ENCODE results near the gene CDH4. TPM values are rescaled to one million over a fixed set of nuclear protein-coding genes. Genes with fewer than 3 reads are reported as not detected.
A peak's percentile ranks its signal among the peaks of the same experiment; 100 is the strongest.

CDH4 gene
- total and polyA plus RNA-seq, 5 donors from 2014 or later, result 0.07 to 0.69 (median 0.49) TPM; not detected in 1

GRCh38 chr20:61775423-61775822 is 523.4 kb downstream of the CDH4 start:
- H3K27me3 Mint-ChIP-seq, result peaks cover 6% of the 10 kb centered on the region
- no peaks in the 10 kb centered on the region for H3K36me3 ChIP-seq (ENCODE audit: control insufficient read depth, insufficient read depth, low read length)
- H3K4me3 ChIP-seq (ENCODE audit: low read depth, low read length), result no peak overlapping the region
- H3K9me3 ChIP-seq (ENCODE audit: control insufficient read depth in 2 of 2, low read length in 2 of 2), result no peaks in the 10 kb centered on the region
- no peaks in the 10 kb centered on the region for H3K4me1 ChIP-seq (ENCODE audit: control insufficient read depth, insufficient read depth, low read length, poor library complexity, severe bottlenecking)
- ATAC-seq (ENCODE audit: low read depth in 2 of 2) (no peak), DNase-seq (no peak)
- no peak overlapping the region for H3K27ac ChIP-seq (ENCODE audit: insufficient read depth, low read length, poor library complexity, severe bottlenecking)
- no peak overlapping the region for H3K27ac Mint-ChIP-seq
- H3K4me1 Mint-ChIP-seq, result no peaks in the 10 kb centered on the region
- no peak overlapping the region for H3K4me3 Mint-ChIP-seq
- H3K27me3 ChIP-seq (ENCODE audit: control insufficient read depth, insufficient read depth, low read length), result no peaks in the 10 kb centered on the region
- H3K36me3 Mint-ChIP-seq, result no peaks in the 10 kb centered on the region
- peaks cover 0 to 5% (median 0%) of the 10 kb centered on the region in 7 donors for H3K9me3 Mint-ChIP-seq

DNA sequence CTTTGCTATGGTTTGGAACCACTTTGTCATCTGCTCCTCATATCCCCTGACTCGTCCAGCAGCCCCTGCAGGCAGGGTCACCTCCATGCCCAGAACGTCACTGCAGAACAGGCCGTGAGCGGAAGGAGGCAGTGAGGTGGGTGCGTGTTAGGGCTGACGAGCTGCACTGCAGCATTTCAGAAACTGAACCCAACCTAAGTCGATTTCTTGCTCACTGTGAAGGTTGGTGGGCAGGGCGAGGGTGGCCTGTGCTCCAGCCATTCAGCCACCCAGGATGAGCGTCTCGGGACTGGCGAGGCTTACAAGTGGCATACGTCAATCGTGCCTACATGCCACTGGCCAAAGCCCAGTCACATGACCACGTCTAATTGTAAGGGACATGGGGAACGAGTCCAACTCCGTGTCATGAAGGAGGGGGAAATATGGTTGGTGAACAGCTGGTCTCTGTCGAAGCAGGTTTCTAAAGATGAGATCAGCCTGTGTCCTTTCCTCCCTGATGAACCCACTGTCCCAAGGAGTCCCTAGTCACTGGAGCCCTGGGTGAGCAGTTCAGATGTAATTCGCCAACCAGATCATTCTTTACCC is 524.5 kb downstream of the CDH4 start:
- Mint-ChIP-seq H3K4me1 (no peaks in the 10 kb centered on the region), H3K36me3 (no peaks in the 10 kb centered on the region), H3K4me3 (no peak overlapping the region), H3K27me3 (peaks cover 6% of the 10 kb centered on the region), H3K9me3 (peaks cover 0 to 12% (median 5%) of the 10 kb centered on the region in 7 donors), H3K27ac (no peak overlapping the region)
- peaks cover 0 to 3% of the 10 kb centered on the region in 2 experiments for H3K9me3 ChIP-seq (ENCODE audit: control insufficient read depth in 2 of 2, low read length in 2 of 2)
- H3K4me1 ChIP-seq (ENCODE audit: control insufficient read depth, insufficient read depth, low read length, poor library complexity, severe bottlenecking), result no peaks in the 10 kb centered on the region
- no peak overlapping the region for H3K4me3 ChIP-seq (ENCODE audit: low read depth, low read length)
- no peaks in the 10 kb centered on the region for H3K27me3 ChIP-seq (ENCODE audit: control insufficient read depth, insufficient read depth, low read length)
- ATAC-seq (ENCODE audit: low read depth in 2 of 2) (no peak), DNase-seq (no peak)
- no peak overlapping the region for H3K27ac ChIP-seq (ENCODE audit: insufficient read depth, low read length, poor library complexity, severe bottlenecking)
- no peaks in the 10 kb centered on the region for H3K36me3 ChIP-seq (ENCODE audit: control insufficient read depth, insufficient read depth, low read length)

DNA sequence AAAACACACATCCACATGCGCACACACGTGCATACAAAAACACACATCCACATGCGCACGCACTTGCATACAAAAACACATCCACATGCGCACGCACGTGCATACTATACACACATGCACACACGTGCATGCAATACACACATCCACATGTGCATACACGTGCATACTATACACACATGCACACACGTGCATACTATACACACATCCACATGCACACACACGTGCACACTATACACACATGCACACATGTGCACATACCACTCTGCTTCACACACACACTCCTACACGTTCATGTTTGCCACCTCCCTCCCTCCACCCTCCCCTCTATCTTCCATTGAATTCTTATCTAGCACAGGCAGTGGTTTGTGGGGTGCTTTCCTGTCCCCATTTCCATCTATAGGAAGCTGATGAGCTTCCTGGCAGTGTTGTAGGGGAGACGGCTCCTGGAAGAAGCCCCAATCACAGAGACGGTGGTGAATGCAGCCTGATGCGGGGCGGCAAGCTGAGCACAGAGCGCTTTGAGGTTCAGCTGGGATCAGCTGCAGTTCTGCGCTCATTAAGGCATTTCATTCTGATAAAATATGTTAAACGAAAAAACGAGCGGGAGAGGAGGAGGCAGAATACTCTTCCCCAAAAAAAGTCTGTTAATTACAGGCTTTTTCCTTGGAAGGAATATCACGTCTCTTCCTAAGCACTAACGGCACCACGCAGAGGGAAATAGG is 525.9 kb downstream of the CDH4 start:
- Histone ChIP-seq H3K36me3 (ENCODE audit: control insufficient read depth, insufficient read depth, low read length) (no peaks in the 10 kb centered on the region), H3K4me3 (ENCODE audit: low read depth, low read length) (no peak overlapping the region), H3K27me3 (ENCODE audit: control insufficient read depth, insufficient read depth, low read length) (no peaks in the 10 kb centered on the region), H3K27ac (ENCODE audit: insufficient read depth, low read length, poor library complexity, severe bottlenecking) (no peak overlapping the region), H3K9me3 (ENCODE audit: control insufficient read depth in 2 of 2, low read length in 2 of 2) (peaks cover 0 to 3% of the 10 kb centered on the region in 2 experiments), H3K4me1 (ENCODE audit: control insufficient read depth, insufficient read depth, low read length, poor library complexity, severe bottlenecking) (no peaks in the 10 kb centered on the region)
- no peak for ATAC-seq (ENCODE audit: low read depth in 2 of 2)
- no peak for DNase-seq
- H3K4me1 Mint-ChIP-seq, result no peaks in the 10 kb centered on the region
- peaks cover 6% of the 10 kb centered on the region for H3K27me3 Mint-ChIP-seq
- no peak overlapping the region for H3K27ac Mint-ChIP-seq
- peaks cover 0 to 14% (median 5%) of the 10 kb centered on the region in 7 donors for H3K9me3 Mint-ChIP-seq
- H3K36me3 Mint-ChIP-seq, result no peaks in the 10 kb centered on the region
- no peak overlapping the region for H3K4me3 Mint-ChIP-seq

DNA sequence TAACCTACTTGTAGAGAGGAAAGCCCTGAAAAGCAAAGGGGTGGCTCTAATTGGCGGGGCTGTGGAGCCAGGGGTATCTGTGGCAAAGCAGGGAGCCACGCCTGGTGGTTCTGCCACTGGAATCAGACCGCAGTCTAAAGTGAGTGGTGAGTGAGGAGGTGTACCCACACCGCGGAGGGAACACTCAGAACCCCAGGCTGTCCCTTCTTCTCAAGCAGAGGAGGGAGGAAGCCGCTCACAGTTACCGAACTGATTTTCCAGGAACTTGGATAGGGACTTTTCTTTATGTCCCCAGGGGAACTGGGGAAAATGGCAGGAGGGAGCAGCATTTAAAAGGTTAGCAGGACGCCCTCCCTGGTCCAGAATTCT is 526.4 kb downstream of the CDH4 start:
- H3K4me1 ChIP-seq (ENCODE audit: control insufficient read depth, insufficient read depth, low read length, poor library complexity, severe bottlenecking), result no peaks in the 10 kb centered on the region
- H3K36me3 ChIP-seq (ENCODE audit: control insufficient read depth, insufficient read depth, low read length), result no peaks in the 10 kb centered on the region
- DNase-seq (no peak), ATAC-seq (ENCODE audit: low read depth in 2 of 2) (no peak)
- H3K27ac ChIP-seq (ENCODE audit: insufficient read depth, low read length, poor library complexity, severe bottlenecking), result no peak overlapping the region
- no peaks in the 10 kb centered on the region for H3K36me3 Mint-ChIP-seq
- peaks cover 0 to 14% (median 5%) of the 10 kb centered on the region in 7 donors for H3K9me3 Mint-ChIP-seq
- H3K4me1 Mint-ChIP-seq, result no peaks in the 10 kb centered on the region
- H3K4me3 ChIP-seq (ENCODE audit: low read depth, low read length), result no peak overlapping the region
- H3K27ac Mint-ChIP-seq, result peak overlapping the region in 1 of 3 donors; percentile 17
- no peaks in the 10 kb centered on the region for H3K27me3 ChIP-seq (ENCODE audit: control insufficient read depth, insufficient read depth, low read length)
- H3K4me3 Mint-ChIP-seq, result no peak overlapping the region
- peaks cover 0 to 3% of the 10 kb centered on the region in 2 experiments for H3K9me3 ChIP-seq (ENCODE audit: control insufficient read depth in 2 of 2, low read length in 2 of 2)
- H3K27me3 Mint-ChIP-seq, result peaks cover 6% of the 10 kb centered on the region

GRCh38 chr20:61779176-61779965 is 527.3 kb downstream of the CDH4 start:
- Histone ChIP-seq H3K4me3 (ENCODE audit: low read depth, low read length) (no peak overlapping the region), H3K27me3 (ENCODE audit: control insufficient read depth, insufficient read depth, low read length) (no peaks in the 10 kb centered on the region), H3K4me1 (ENCODE audit: control insufficient read depth, insufficient read depth, low read length, poor library complexity, severe bottlenecking) (no peaks in the 10 kb centered on the region), H3K27ac (ENCODE audit: insufficient read depth, low read length, poor library complexity, severe bottlenecking) (no peak overlapping the region), H3K9me3 (ENCODE audit: control insufficient read depth in 2 of 2, low read length in 2 of 2) (peaks cover 0 to 3% of the 10 kb centered on the region in 2 experiments), H3K36me3 (ENCODE audit: control insufficient read depth, insufficient read depth, low read length) (no peaks in the 10 kb centered on the region)
- ATAC-seq (ENCODE audit: low read depth in 2 of 2) (no peak), DNase-seq (no peak)
- peaks cover 6% of the 10 kb centered on the region for H3K27me3 Mint-ChIP-seq
- peaks cover 0 to 14% (median 5%) of the 10 kb centered on the region in 7 donors for H3K9me3 Mint-ChIP-seq
- no peak overlapping the region for H3K27ac Mint-ChIP-seq
- H3K4me1 Mint-ChIP-seq, result no peaks in the 10 kb centered on the region
- no peak overlapping the region for H3K4me3 Mint-ChIP-seq
- H3K36me3 Mint-ChIP-seq, result no peaks in the 10 kb centered on the region

DNA sequence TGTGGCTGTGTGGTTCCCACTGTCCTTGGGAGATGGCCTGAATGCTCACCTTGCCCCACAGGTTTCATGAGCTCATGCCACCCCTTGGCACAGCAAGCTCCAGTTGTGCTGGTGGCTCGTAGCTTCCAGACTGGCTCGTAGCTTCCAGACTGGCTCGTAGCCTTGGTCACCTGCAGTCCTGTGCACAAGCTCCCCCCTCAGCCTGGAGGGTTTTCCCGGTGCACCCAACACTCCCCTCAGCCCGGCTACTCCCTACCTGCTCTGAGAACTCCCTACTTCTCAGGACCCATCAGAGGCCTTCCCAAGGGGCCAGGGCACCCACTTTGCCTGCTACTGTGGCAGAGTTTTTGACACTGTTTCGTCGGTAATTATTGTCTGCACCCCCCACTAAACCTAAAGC is 528.0 kb downstream of the CDH4 start:
- ATAC-seq (ENCODE audit: low read depth in 2 of 2), result no peak
- H3K36me3 ChIP-seq (ENCODE audit: control insufficient read depth, insufficient read depth, low read length), result no peaks in the 10 kb centered on the region

GRCh38 chr20:61784801-61785566 is 532.9 kb downstream of the CDH4 start:
- H3K9me3 Mint-ChIP-seq, result peaks cover 0 to 10% (median 5%) of the 10 kb centered on the region in 7 donors
- H3K9me3 ChIP-seq (ENCODE audit: control insufficient read depth in 2 of 2, low read length in 2 of 2), result peaks cover 0 to 3% of the 10 kb centered on the region in 2 experiments
- no peaks in the 10 kb centered on the region for H3K36me3 ChIP-seq (ENCODE audit: control insufficient read depth, insufficient read depth, low read length)
- ATAC-seq (ENCODE audit: low read depth in 2 of 2) (no peak), DNase-seq (no peak)
- H3K27ac Mint-ChIP-seq, result no peak overlapping the region
- H3K4me3 Mint-ChIP-seq, result no peak overlapping the region
- no peak overlapping the region for H3K27ac ChIP-seq (ENCODE audit: insufficient read depth, low read length, poor library complexity, severe bottlenecking)
- H3K27me3 Mint-ChIP-seq, result no peaks in the 10 kb centered on the region
- H3K4me1 ChIP-seq (ENCODE audit: control insufficient read depth, insufficient read depth, low read length, poor library complexity, severe bottlenecking), result no peaks in the 10 kb centered on the region
- no peaks in the 10 kb centered on the region for H3K36me3 Mint-ChIP-seq
- no peak overlapping the region for H3K4me3 ChIP-seq (ENCODE audit: low read depth, low read length)
- H3K4me1 Mint-ChIP-seq, result no peaks in the 10 kb centered on the region
- no peaks in the 10 kb centered on the region for H3K27me3 ChIP-seq (ENCODE audit: control insufficient read depth, insufficient read depth, low read length)

More for the DNA sequence above, 528.0 kb downstream of the CDH4 start:
- H3K27me3 Mint-ChIP-seq, result peaks cover under 1% of the 10 kb centered on the region
- H3K9me3 ChIP-seq (ENCODE audit: control insufficient read depth in 2 of 2, low read length in 2 of 2), result peaks cover 0 to 3% of the 10 kb centered on the region in 2 experiments
- no peaks in the 10 kb centered on the region for H3K36me3 Mint-ChIP-seq
- no peaks in the 10 kb centered on the region for H3K4me1 Mint-ChIP-seq
- H3K27ac Mint-ChIP-seq, result no peak overlapping the region
- no peaks in the 10 kb centered on the region for H3K27me3 ChIP-seq (ENCODE audit: control insufficient read depth, insufficient read depth, low read length)
- no peak overlapping the region for H3K4me3 ChIP-seq (ENCODE audit: low read depth, low read length)
- no peaks in the 10 kb centered on the region for H3K4me1 ChIP-seq (ENCODE audit: control insufficient read depth, insufficient read depth, low read length, poor library complexity, severe bottlenecking)
- no peak overlapping the region for H3K27ac ChIP-seq (ENCODE audit: insufficient read depth, low read length, poor library complexity, severe bottlenecking)
- H3K4me3 Mint-ChIP-seq, result no peak overlapping the region
- peaks cover 0 to 14% (median 5%) of the 10 kb centered on the region in 7 donors for H3K9me3 Mint-ChIP-seq
- no peak for DNase-seq

Measured in CD4-positive, CD25-positive, alpha-beta regulatory T cell (primary cell).